Measurements from ENCODE around the gene SPTBN1. TPM values are rescaled to one million over a fixed set of nuclear protein-coding genes. Genes with fewer than 3 reads are reported as not detected.

The SPTBN1 gene
- total and polyA plus RNA-seq, 9 of the 15 experiments (the other 6 are each of a cell fraction or from before 2014, with no cell fraction given): 8.9 to 66.8 (median 31.4) TPM

DNA sequence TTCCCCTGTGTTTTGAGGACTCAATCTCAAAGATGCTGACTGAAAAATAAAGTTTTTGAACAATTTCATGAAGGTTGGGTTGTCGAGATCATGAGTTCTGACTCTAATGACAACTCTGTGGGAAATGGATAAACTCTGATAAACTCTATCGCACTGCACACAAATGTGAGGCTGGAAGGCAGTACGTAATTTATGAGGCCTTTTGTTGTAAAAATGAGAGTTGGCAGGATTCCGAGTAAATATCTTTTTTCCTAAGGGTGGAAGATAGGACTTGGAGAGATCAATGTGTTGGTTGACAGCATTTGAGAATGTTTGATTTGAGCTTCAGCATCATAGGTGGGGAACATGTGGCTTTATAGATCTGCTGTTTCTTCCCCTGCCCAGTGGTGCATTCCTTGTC, 90.4 kb downstream of the SPTBN1 start:
- POLR2A ChIA-PET: interaction anchor here (5.3 kb wide), 1 partner anchor 12 kb away, joined by 28 read pairs; no protein-coding TSS in a partner anchor
- no peak overlapping the region; the same call in 1 of the 2 replicates for H3K4me2 ChIP-seq (ENCODE audit: insufficient read depth, low read length)
- peak; percentile 19; the same call in 1 of the 2 replicates for TF ChIP-seq EP300 (IDR thresholded peaks at IDR 0.05; ENCODE audit: low read length)
- peak; percentile 20; the same call in 1 of the 2 replicates for TF ChIP-seq ZFX (CRISPR knock-in tag; IDR thresholded peaks at IDR 0.05)
- TF ChIP-seq TEAD4 (IDR thresholded peaks at IDR 0.05; ENCODE audit: low read length): peak; percentile 37; the same call in 1 of the 2 replicates
- no peak for TF ChIP-seq TEAD4 (CRISPR knock-in tag; IDR thresholded peaks at IDR 0.05; ENCODE audit: borderline replicate concordance)
- no peak for TF ChIP-seq RB1 (IDR thresholded peaks at IDR 0.05; ENCODE audit: low read depth)
- peak; percentile 72 for TF ChIP-seq MEIS2 (IDR thresholded peaks at IDR 0.05; ENCODE audit: partially characterized antibody)
- TF ChIP-seq SOX6 (IDR thresholded peaks at IDR 0.05): peak; percentile 11; the same call in 1 of the 2 replicates
- peak; percentile 73 for TF ChIP-seq NFIC (IDR thresholded peaks at IDR 0.05)
- no peak for TF ChIP-seq ZNF644 (tag; IDR thresholded peaks at IDR 0.05; ENCODE audit: low read depth)
- TF ChIP-seq, protein P1, sequence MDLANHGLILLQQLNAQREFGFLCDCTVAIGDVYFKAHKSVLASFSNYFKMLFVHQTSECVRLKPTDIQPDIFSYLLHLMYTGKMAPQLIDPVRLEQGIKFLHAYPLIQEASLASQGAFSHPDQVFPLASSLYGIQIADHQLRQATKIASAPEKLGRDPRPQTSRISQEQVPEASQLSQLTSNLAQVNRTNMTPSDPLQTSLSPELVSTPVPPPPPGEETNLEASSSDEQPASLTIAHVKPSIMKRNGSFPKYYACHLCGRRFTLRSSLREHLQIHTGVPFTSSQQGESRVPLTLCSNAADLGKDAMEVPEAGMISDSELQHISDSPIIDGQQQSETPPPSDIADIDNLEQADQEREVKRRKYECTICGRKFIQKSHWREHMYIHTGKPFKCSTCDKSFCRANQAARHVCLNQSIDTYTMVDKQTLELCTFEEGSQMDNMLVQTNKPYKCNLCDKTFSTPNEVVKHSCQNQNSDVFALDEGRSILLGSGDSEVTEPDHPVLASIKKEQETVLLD (IDR thresholded peaks at IDR 0.05): no peak
- peak; percentile 59 for TF ChIP-seq CBFA2T2 (conservative IDR thresholded peaks at IDR 0.05)
- TF ChIP-seq, protein P2, sequence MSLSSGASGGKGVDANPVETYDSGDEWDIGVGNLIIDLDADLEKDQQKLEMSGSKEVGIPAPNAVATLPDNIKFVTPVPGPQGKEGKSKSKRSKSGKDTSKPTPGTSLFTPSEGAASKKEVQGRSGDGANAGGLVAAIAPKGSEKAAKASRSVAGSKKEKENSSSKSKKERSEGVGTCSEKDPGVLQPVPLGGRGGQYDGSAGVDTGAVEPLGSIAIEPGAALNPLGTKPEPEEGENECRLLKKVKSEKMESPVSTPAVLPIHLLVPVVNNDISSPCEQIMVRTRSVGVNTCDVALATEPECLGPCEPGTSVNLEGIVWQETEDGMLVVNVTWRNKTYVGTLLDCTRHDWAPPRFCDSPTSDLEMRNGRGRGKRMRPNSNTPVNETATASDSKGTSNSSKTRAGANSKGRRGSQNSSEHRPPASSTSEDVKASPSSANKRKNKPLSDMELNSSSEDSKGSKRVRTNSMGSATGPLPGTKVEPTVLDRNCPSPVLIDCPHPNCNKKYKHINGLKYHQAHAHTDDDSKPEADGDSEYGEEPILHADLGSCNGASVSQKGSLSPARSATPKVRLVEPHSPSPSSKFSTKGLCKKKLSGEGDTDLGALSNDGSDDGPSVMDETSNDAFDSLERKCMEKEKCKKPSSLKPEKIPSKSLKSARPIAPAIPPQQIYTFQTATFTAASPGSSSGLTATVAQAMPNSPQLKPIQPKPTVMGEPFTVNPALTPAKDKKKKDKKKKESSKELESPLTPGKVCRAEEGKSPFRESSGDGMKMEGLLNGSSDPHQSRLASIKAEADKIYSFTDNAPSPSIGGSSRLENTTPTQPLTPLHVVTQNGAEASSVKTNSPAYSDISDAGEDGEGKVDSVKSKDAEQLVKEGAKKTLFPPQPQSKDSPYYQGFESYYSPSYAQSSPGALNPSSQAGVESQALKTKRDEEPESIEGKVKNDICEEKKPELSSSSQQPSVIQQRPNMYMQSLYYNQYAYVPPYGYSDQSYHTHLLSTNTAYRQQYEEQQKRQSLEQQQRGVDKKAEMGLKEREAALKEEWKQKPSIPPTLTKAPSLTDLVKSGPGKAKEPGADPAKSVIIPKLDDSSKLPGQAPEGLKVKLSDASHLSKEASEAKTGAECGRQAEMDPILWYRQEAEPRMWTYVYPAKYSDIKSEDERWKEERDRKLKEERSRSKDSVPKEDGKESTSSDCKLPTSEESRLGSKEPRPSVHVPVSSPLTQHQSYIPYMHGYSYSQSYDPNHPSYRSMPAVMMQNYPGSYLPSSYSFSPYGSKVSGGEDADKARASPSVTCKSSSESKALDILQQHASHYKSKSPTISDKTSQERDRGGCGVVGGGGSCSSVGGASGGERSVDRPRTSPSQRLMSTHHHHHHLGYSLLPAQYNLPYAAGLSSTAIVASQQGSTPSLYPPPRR (CRISPR knock-in tag; IDR thresholded peaks at IDR 0.05; ENCODE audit: borderline replicate concordance): no peak
- no peak for TF ChIP-seq POLR2G (IDR thresholded peaks at IDR 0.05; ENCODE audit: low read depth, low read length)
- TF ChIP-seq NCOR1 (IDR thresholded peaks at IDR 0.05): peak; percentile 53; the same call in 1 of the 2 replicates
- TF ChIP-seq TAL1 (IDR thresholded peaks at IDR 0.05): peak; percentile 56
- TF ChIP-seq CBFA2T3 (IDR thresholded peaks at IDR 0.05): peak; percentile 78
- TF ChIP-seq POLR2B (IDR thresholded peaks at IDR 0.05; ENCODE audit: low read depth, partially characterized antibody): no peak
- TF ChIP-seq ZNF140 (CRISPR knock-in tag; IDR thresholded peaks at IDR 0.05): no peak
- 0 out of 2 replicates have a peak, but pooled peaks have one; percentile 30 for TF ChIP-seq ADNP (tag; IDR thresholded peaks at IDR 0.05)

More for the DNA sequence above, 90.4 kb downstream of the SPTBN1 start:
- DNase-seq (ENCODE audit: extremely low read depth in 1 of 4, low spot score in 3 of 4): peak in 3 of 4 experiments; percentile 16 to 67 (median 23)
- Histone ChIP-seq H3K9me3 (replicated peaks; ENCODE audit: control insufficient read depth, insufficient read depth, low read depth, low read length) (no peaks in the 10 kb centered on the region), H3K9ac (ENCODE audit: insufficient read depth in 1 of 2, low read depth in 2 of 2, low read length in 2 of 2) (no peak overlapping the region), H4K20me1 (replicated peaks; ENCODE audit: control insufficient read depth, insufficient read depth, low read length) (no peaks in the 10 kb centered on the region), H3K27me3 (ENCODE audit: control insufficient read depth in 2 of 2, insufficient read depth in 2 of 2, low read length in 2 of 2) (no peaks in the 10 kb centered on the region), H3K27ac (ENCODE audit: extremely low read depth, low read depth, low read length) (no peak overlapping the region; the same call in 2 of the 3 replicates), H3K4me3 (no peak overlapping the region), H3K36me3 (ENCODE audit: control insufficient read depth, insufficient read depth, low read length) (no peaks in the 10 kb centered on the region), H3K79me2 (ENCODE audit: control insufficient read depth, insufficient read depth, low read length) (no peaks in the 10 kb centered on the region), H3K9me1 (ENCODE audit: control insufficient read depth, insufficient read depth, low read length) (no peaks in the 10 kb centered on the region), H2AFZ (ENCODE audit: low read depth, low read length) (no peak overlapping the region), H3K4me1 (replicated peaks in 1 of 2; ENCODE audit: control insufficient read depth in 2 of 2, insufficient read depth in 2 of 2, low read length in 2 of 2) (peaks cover 0 to 10% of the 10 kb centered on the region in 2 experiments; a peak in 2 of 5 replicates)
- WGBS (ENCODE audit: insufficient coverage, low coverage, missing lambda C conversion rate): 6% methylated on average over 4 of the region's 4 CpGs
- CTCF ChIA-PET (ENCODE audit: low intra/inter-chr PET ratio): interaction anchor here (0.7 kb wide), 1 partner anchor 965 kb away, joined by 3 read pairs; no protein-coding TSS in a partner anchor
- no TSS peak for BruUV-seq (replicated peaks)
- peak; percentile 40 for FAIRE-seq
- intact Hi-C loops (cut with micrococcal nuclease) (no loop called here), in situ Hi-C loops (cut with MboI) (no loop called here)
- ATAC-seq: peak; percentile 48

All from K562 (cell line).